NCI-H1436 treated with DMSO at 0.1 percent for 48 hours (cell line): ENCODE results near the gene KDM5B.
"Not testable (repeated sequence)": the region's sequence is repeated elsewhere in the genome, so short reads cannot be mapped to it uniquely, and the experiment has no call there.

ENCODE experiments used
- DNase-seq: peaks from one replicate; lab custom pipeline; 2025; lab: John Stamatoyannopoulos, UW

Gene KDM5B

DNA sequence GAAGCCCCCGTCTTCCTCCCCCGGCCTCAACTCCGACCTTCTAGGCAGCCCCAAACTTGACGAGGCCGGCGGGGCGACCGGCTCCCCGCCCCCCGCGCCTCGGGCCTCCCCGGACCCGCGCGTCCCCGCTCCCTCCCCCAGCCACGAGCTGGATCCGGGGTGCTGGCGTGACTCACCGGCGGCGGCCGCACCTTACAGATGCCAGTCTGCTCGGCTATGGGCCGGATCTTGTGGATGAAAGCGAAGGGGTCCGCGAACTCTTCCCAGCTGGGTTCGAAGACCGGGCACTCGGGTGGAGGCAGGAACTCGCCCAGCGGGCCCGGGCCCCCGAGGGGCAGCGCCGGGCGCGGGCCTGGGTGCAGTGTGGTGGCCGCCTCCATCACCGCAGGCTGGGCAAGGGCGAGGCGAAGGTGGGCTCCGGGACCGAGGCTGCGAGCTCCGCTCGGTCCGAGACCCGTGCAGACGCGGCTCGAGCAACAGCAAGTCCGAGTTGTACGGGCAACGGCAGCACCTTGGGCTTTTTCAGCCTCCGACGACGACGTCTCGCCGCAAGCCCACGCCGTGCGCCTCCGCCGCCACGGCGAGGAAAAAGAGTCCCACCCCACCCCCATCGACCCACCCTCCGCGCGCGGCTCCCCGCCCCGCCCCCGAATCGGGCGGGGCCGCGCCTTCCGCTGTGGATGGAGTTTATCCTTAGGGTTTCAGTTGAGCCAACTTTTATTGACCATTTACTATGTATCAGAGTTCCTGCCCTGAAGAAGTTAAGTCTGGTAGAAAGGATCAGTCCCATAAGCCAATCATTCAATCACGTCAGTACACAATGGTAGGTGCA lies at the start of gene KDM5B:
Gene KDM5B (minus strand): TSS at position 496 of the 832 bp plus-strand sequence. CDS start 116 bp downstream, at position 380.
- DNase-seq = no peak

DNA sequence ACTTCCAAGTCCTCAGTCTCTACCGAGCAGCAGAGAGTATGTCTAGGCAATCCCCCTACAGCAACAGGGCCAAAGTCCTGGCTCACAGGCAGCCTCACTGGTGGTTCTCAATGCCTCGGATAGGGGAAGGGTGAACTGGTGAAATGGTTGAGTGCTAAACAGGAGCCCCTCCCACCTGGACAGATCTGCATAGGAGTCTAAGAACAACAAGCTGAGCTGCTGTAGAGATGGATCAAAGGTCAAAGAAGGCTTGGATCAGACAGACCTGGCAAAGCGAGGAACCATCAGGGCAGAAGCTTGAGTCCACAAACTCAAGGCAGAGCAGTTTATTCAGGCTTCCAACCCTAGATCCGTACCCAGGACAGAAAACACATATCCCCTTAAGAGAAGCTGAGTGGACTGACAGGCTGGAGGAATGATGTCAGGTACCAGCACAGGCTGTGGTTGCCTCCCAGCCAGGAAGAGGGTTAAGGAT lies 49.0 kb upstream of the KDM5B start:
- no peak for DNase-seq

DNA sequence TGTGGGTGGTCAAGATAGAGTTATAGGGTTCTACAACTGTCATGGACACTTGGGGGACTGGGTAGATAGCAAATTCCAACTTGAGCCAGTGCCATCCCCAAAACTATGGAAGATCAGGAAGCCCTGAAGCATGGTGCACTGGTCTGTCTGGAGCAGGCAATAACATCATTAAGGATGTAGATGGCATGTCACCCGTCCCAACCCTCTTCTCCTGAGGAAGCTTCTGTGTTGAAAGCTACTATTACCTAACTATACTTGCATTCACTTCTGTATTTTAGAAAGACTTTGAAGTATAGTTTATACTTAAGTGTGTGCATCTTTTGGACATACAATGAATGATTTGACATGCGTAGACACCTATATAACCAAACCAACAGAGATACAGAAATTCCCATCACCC lies 47.8 kb upstream of the KDM5B start:
- DNase-seq = no peak

- DNase-seq = no peak
Measured at GRCh38 chr1:202854787-202855186, 46.6 kb upstream of the KDM5B start.

- no peak for DNase-seq
Measured at GRCh38 chr1:202852163-202852904, 44.1 kb upstream of the KDM5B start.

DNA sequence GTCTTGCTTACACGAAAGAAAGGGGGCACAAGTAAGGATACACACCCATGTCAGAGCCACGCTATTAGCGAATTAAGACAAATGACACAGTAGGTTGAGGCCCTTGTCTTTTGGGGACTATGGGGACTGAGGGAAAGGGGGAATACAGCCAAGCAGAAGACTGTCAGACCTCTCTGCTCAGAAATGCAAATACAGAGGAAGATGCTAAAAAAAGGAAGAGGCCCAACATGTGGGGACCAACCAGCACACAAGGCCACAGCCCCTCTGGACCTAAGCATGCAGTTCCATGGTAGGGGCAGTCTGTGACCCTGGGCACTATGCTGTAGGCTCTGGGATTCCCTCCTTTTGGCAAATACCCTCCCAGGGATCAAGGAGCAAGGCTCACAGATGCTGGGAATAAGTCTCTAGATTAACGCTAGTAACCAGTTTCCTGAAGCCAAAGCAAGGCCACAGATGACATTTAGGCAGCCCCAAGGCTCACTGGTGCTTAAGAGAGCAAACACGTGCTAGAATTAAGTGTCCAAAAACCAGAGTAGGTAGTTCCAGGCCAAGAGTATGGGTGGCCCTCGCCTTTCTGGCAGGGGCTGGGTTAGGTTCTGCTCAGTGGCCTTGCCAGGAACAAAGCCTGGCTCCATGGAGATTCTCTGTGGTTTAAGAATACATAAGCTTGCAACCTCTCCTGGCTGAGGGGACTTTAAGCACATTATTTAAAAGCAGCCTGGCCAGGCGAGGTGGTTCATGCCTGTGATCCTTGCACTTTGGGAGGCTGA lies 42.6 kb upstream of the KDM5B start:
- no peak for DNase-seq

GRCh38 chr1:202848191-202848542 lies 39.9 kb upstream of the KDM5B start:
- DNase-seq = no peak

GRCh38 chr1:202844935-202845334 lies 36.7 kb upstream of the KDM5B start:
- no peak for DNase-seq

GRCh38 chr1:202844259-202844658 lies 36.0 kb upstream of the KDM5B start:
- DNase-seq = no peak

DNA sequence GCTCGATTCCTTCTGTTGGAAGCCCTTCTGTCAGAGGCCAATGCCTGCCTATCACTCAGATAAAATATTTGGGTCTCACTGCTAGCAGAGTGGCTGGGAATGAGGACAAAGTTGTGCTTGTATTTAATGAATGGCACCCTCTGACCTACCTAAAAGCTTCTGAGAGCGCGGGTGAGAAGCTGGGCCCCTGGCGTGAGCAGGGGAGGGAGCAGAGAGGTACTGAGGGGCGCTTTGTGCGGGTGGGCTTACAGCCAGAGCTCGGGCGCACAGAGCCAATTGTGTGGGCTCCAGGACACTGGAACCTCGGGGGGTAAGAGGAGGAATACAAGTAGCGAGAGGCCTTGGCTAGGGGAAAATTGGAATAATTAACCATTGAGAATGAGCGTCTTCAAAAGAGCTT lies 34.9 kb upstream of the KDM5B start:
- no peak for DNase-seq

DNA sequence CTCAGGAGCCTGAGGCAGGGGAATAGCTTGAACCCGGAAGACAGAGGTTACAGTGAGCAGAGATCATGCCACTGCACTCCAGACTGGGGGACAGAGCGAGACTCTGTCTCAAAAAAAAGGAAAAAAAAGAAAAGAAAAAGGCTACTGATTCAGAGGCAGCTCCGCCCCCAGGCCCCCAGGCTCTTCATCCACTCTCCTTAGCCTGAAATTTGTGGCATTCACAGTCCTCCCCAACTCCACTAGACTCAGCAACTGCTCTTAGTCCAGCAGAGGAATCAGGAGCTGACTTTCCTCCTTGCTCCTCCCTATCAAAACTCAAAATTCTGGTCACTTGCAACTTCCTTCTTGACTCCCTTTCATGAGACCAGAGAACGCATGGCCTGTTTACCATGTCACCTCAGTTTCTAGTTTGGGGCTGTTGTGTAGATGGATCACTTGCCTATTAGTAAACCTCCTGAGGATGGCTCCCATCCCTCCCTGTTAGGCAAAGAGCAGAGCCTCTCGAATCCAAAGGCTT lies 29.6 kb upstream of the KDM5B start:
- DNase-seq = no peak

DNA sequence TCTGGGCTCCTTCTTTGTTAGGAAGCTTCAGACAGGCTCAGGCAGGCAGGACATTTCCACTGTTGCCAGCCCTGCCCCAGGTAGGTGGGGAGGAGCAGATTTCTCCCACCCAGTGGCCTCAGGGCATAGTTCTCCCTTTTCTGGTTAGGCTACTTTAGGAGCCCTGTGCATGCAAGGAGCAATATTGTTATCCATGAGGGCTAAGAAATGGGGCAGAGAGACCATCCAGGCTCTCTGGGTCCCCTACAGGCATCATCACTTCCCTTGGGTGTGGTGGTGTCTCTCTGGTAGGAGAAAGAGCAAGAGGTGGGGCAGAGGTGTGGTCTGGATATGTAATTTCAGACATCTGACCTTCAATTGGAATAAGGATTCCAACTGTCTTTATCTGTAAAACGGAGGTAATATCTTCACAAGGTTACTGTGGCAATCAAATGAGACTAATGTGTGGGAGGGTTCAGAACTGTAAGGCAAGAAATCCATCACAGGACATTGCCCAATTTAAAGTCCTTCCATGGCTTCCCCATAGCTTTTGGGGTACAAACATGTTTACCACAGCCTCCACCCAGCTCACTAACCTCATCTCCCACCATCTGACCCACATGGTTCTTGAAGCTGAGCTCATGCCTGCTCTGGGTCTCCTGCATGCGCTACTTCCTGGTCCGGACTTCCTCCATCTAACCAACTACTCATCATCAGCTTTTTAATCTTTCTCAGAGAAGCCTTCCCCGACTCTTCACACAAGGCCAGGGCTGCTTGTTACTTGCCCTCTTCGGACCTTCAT lies 28.6 kb upstream of the KDM5B start:
- DNase-seq = no peak

DNA sequence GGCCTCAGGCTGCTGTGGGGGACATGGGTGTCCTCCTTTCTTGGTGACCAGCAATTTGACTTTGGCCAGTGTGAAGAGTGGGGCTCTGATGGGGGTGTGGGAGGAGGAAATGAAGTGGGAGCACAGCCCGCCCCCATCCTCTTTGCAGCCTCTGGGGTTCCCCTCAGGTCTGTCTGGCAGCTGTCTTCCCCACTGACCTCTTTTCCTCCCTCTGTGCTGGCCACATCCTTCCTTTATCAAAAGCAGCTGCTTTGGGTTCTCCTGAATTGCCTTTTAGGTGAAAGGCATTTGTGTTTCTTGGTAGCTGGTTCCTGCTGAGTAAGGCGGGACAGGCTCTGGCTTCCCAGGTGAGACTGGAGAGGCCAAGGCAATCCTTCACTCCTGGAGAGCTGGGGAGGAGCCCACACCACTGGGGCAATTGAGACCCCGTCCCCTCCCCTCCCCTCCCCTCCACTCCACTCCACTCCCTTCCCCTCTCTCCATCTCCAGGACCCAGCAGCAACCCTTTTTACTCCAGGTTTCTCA lies 27.4 kb upstream of the KDM5B start:
- no peak for DNase-seq

GRCh38 chr1:202834771-202835547 lies 26.7 kb upstream of the KDM5B start:
- DNase-seq = no peak

DNA sequence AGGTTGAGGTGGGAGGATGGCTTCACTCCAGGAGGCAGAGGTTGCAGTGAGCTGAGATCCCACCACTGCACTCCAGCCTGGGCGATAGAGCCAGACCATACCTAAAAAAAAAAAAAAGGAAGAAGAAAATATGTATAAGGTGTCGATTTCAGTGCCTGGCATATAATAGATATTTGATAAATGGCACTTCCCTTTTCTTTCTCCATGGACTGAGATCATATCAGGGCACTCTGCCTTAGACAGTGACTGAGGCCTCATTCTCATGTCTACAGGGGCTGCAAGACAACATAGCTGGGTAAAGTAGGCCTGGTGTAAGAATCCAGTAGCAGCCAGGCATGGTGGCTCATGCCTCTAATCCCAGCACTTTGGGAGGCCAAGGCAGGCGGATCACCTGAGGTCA lies 23.7 kb upstream of the KDM5B start:
- no peak for DNase-seq

DNA sequence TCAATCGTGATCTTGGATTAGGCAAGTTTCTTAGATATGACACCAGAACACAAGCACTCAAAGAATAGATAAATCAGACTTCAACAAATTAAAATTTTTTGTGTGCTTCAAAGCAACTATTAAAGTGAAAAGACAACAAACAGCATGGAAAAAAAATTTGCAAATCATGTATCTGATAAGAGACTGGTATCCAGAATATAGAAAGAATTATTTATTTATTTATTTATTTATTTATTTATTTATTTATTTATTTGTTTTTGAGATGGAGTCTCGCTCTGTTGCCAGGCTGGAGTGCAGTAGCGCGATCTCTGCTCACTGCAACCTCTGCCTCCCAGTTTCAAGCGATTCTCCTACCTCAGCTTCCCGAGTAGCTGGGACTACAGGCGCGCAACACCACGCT lies 21.0 kb upstream of the KDM5B start:
- DNase-seq = not testable (repeated sequence)

DNA sequence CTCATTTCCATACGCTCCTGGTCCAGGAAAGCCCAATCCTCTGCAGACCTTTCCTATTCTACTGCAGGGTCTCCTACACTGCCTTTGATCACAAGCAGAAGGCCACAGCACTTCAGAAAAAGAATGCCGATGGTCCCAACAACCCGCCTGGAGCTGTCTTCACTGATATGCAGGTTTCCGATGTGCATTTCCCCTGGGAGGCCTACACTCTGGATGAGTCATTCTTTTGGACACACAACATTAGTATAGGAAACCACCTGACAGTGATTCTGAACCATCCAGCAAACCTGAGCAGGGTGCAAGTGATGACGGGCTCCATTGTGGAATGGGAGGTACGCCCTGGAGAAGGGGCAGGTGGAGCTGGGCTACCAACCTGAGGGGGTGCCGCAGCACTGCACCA lies 17.5 kb upstream of the KDM5B start:
- DNase-seq = no peak

- DNase-seq = no peak
Measured at GRCh38 chr1:202821467-202821866, 13.2 kb upstream of the KDM5B start.

- no peak for DNase-seq
Measured at GRCh38 chr1:202818819-202819218, 10.6 kb upstream of the KDM5B start.

DNA sequence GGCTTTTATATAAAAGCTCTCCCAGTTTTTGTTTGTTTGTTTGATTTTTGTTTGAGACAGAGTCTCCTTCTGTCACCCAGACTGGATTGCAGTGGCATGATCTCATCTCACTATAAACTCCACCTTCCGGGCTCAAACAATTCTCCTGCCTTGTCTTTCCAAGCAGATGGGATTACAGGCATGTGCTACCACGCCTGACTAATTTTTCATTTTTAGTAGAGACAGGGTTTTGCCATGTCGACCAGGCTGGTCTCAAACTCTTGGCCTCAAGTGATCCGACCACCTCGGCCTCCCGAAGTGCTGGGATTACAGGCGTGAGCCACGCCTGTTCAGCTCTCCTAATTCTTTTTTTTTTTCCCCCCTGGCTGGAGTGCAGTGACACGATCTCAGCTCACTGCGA lies 6.9 kb upstream of the KDM5B start:
- no peak for DNase-seq
